Endothelial cell (in vitro differentiated cells): Measurements from ENCODE around the gene KRTAP4-6. TPM values are rescaled to one million over a fixed set of nuclear protein-coding genes. Genes with fewer than 3 reads are reported as not detected.
"Not testable (repeated sequence)": the region's sequence is repeated elsewhere in the genome, so short reads cannot be mapped to it uniquely, and the experiment has no call there.

Experiments used
- DNase-seq: peaks from one replicate; pipeline ENCODE4 v3.0.0; 2021; ENCODE audit warnings: low spot score
- H3K27ac Mint-ChIP-seq: one replicate; pipeline ENCODE4 v1.8.0; 2021; ENCODE audit warnings: mixed read lengths, inconsistent platforms; ENCODE audit not compliant: unreplicated experiment
- H3K27me3 Mint-ChIP-seq: one replicate; pipeline ENCODE4 v1.8.0; 2021; ENCODE audit warnings: mild to moderate bottlenecking, moderate library complexity, mixed read lengths, inconsistent platforms; ENCODE audit not compliant: unreplicated experiment
- H3K36me3 Mint-ChIP-seq: one replicate; pipeline ENCODE4 v1.8.0; 2021; ENCODE audit warnings: mild to moderate bottlenecking, low read depth, mixed read lengths, inconsistent platforms; ENCODE audit not compliant: unreplicated experiment
- H3K4me1 Mint-ChIP-seq: one replicate; pipeline ENCODE4 v1.8.0; 2021; ENCODE audit warnings: mild to moderate bottlenecking, mixed read lengths, inconsistent platforms; ENCODE audit not compliant: unreplicated experiment
- H3K4me3 Mint-ChIP-seq: one replicate; pipeline ENCODE4 v1.8.0; 2021; ENCODE audit warnings: mild to moderate bottlenecking, mixed read lengths, inconsistent platforms; ENCODE audit not compliant: unreplicated experiment
- H3K9me3 Mint-ChIP-seq: one replicate; pipeline ENCODE4 v1.8.0; 2021; ENCODE audit warnings: mixed read lengths, inconsistent platforms; ENCODE audit not compliant: unreplicated experiment
- CTCF ChIP-seq: fragments of 200-600 bp; sonication (generic); IDR thresholded peaks from one replicate; pipeline ENCODE4 v1.5.0; 2021; ENCODE audit warnings: antibody characterized with exemption; ENCODE audit not compliant: unreplicated experiment
- total RNA-seq: library from RNA; stranded (reverse); fragmentation: NEBNext Ultra II Directional; extraction: Animal tissue kit (Norgen Biotek cat#: 25700); gene quantifications from one replicate; pipeline ENCODE4 v1.2.1, GENCODE V29; 2021; ENCODE audit not compliant: unreplicated experiment

KRTAP4-6 gene
- total RNA-seq, 1 donor from 2014 or later, result not detected

GRCh38 chr17:41153856-41154255 lies 13.5 kb upstream of the KRTAP4-6 start:
- Mint-ChIP-seq H3K27me3 (no peaks in the 10 kb centered on the region), H3K4me3 (no peak overlapping the region), H3K27ac (no peak overlapping the region), H3K9me3 (no peaks in the 10 kb centered on the region), H3K4me1 (no peaks in the 10 kb centered on the region), H3K36me3 (no peaks in the 10 kb centered on the region)
- no peak for DNase-seq
- TF ChIP-seq CTCF, result no peak

GRCh38 chr17:41151525-41151924 lies 11.2 kb upstream of the KRTAP4-6 start:
- H3K4me1 Mint-ChIP-seq, result no peaks in the 10 kb centered on the region
- TF ChIP-seq CTCF, result no peak
- H3K36me3 Mint-ChIP-seq, result no peaks in the 10 kb centered on the region
- no peaks in the 10 kb centered on the region for H3K27me3 Mint-ChIP-seq
- H3K9me3 Mint-ChIP-seq, result no peaks in the 10 kb centered on the region
- no peak for DNase-seq
- no peak overlapping the region for H3K4me3 Mint-ChIP-seq
- no peak overlapping the region for H3K27ac Mint-ChIP-seq

GRCh38 chr17:41150026-41150425 lies 9.7 kb upstream of the KRTAP4-6 start:
- no peak for TF ChIP-seq CTCF
- no peaks in the 10 kb centered on the region for H3K36me3 Mint-ChIP-seq
- no peaks in the 10 kb centered on the region for H3K9me3 Mint-ChIP-seq
- DNase-seq, result no peak
- peaks cover under 1% of the 10 kb centered on the region for H3K27me3 Mint-ChIP-seq
- H3K27ac Mint-ChIP-seq, result no peak overlapping the region
- H3K4me1 Mint-ChIP-seq, result peaks cover 7% of the 10 kb centered on the region
- no peak overlapping the region for H3K4me3 Mint-ChIP-seq

DNA sequence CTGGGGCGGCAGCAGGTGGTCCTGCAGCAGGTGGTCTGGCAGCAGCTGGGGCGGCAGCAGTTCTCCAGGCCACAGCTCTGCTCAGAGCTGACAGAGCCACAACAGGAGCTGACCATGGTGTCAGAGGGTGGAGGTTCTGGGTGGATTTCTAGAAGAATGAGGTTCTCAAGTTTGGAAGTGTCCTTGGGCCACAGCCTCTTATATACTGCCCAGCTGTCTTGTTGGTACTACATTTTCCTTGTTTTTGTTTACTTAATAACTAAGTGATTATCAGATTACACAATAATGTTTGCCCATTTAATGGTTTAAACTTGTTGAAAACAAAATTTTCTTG lies 9.3 kb upstream of the KRTAP4-6 start, which contains the start of gene KRTAP4-5:
Gene KRTAP4-5 (minus strand): TSS at position 174 of the 334 bp plus-strand sequence. CDS start 58 bp downstream, at position 116.
- TF ChIP-seq CTCF, result no peak
- H3K36me3 Mint-ChIP-seq, result no peaks in the 10 kb centered on the region

DNA sequence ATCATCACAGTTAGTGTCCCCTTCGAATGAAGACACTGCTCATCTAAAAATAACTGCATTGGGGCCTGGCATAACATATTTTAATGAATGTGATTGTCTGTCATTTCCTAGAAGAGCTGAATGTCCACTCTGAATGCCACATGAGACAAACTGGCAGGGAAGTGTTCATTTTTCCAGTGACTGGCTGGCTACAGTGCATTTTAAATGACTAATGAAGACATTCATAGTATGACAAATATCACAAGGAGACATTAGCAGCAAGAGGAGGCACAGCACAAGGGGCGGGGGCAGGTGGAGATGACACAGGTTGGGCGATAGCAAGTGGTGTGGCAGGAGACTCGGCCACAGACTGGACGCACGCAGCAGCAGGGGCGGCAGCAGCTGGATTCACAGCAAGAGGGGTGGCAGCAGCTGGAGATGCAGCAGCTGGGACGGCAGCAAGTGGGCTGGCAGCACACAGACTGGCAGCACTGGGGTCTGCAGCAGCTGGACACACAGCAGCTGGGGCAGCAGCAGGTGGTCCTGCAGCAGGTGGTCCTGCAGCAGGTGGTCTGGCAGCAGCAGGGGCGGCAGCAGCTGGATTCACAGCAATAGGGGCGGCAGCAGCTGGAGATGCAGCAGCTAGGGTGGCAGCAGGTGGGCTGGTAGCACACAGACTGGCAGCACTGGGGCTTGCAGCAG lies 8.8 kb upstream of the KRTAP4-6 start:
- not testable (repeated sequence) for DNase-seq, H3K9me3 Mint-ChIP-seq, H3K36me3 Mint-ChIP-seq, H3K27me3 Mint-ChIP-seq, H3K4me3 Mint-ChIP-seq, H3K27ac Mint-ChIP-seq, H3K4me1 Mint-ChIP-seq

More for the DNA sequence above, 9.3 kb upstream of the KRTAP4-6 start, which contains the start of gene KRTAP4-5:
- H3K27me3 Mint-ChIP-seq, result peaks cover 1% of the 10 kb centered on the region
- no peak within 1 kb of the TSS for H3K4me3 Mint-ChIP-seq
- H3K9me3 Mint-ChIP-seq, result no peaks in the 10 kb centered on the region
- H3K27ac Mint-ChIP-seq, result no peak within 1 kb of the TSS
- H3K4me1 Mint-ChIP-seq, result peaks cover 7% of the 10 kb centered on the region
- no peak for DNase-seq
